Measurements from ENCODE around the gene FBXO44.

DNA sequence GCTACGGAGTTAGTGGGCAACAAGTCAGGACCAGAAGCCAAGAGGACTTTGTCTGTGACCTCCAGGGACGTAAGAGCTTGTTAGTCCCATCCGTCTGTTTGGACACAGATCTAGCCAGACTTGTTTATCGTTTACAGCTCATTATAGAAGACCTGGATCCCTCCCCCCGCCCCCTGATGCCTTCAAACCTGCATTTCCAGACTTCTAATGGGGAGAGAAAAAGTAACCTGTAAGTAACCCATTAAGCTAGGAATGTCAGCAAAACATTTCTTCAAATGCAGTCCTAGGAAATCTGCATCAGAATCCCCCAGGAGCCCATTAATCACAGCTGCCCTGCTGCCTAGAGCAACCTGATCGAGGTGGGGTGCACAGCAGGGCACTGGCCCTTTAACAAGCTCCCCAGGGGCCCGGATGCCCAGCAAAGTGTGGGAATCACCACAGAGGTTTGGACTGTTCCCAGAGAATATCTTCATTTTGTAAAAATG lies 27.7 kb downstream of the FBXO44 start:
- TF ChIP-seq CEBPB (IDR thresholded peaks at IDR 0.05) (no peak), FOXM1 (IDR thresholded peaks at IDR 0.05; ENCODE audit: borderline replicate concordance, low read depth) (no peak), EP300 (IDR thresholded peaks at IDR 0.05; ENCODE audit: borderline replicate concordance) (no peak), YY1 (IDR thresholded peaks at IDR 0.05; ENCODE audit: low read depth) (no peak), RAD21 (IDR thresholded peaks at IDR 0.05; ENCODE audit: low read depth) (no peak), TAF1 (IDR thresholded peaks at IDR 0.05; ENCODE audit: low read depth) (no peak), MAX (IDR thresholded peaks at IDR 0.05) (no peak), EGR1 (IDR thresholded peaks at IDR 0.05) (no peak), NFIC (IDR thresholded peaks at IDR 0.05) (no peak), CREB1 (IDR thresholded peaks at IDR 0.05; ENCODE audit: low read depth) (no peak), TCF12 (IDR thresholded peaks at IDR 0.05; ENCODE audit: low read depth) (no peak), TEAD4 (IDR thresholded peaks at IDR 0.05) (no peak)
- TF ChIP-seq, protein P1, sequence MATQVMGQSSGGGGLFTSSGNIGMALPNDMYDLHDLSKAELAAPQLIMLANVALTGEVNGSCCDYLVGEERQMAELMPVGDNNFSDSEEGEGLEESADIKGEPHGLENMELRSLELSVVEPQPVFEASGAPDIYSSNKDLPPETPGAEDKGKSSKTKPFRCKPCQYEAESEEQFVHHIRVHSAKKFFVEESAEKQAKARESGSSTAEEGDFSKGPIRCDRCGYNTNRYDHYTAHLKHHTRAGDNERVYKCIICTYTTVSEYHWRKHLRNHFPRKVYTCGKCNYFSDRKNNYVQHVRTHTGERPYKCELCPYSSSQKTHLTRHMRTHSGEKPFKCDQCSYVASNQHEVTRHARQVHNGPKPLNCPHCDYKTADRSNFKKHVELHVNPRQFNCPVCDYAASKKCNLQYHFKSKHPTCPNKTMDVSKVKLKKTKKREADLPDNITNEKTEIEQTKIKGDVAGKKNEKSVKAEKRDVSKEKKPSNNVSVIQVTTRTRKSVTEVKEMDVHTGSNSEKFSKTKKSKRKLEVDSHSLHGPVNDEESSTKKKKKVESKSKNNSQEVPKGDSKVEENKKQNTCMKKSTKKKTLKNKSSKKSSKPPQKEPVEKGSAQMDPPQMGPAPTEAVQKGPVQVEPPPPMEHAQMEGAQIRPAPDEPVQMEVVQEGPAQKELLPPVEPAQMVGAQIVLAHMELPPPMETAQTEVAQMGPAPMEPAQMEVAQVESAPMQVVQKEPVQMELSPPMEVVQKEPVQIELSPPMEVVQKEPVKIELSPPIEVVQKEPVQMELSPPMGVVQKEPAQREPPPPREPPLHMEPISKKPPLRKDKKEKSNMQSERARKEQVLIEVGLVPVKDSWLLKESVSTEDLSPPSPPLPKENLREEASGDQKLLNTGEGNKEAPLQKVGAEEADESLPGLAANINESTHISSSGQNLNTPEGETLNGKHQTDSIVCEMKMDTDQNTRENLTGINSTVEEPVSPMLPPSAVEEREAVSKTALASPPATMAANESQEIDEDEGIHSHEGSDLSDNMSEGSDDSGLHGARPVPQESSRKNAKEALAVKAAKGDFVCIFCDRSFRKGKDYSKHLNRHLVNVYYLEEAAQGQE (IDR thresholded peaks at IDR 0.05; ENCODE audit: low read depth), result no peak
